NCI-H510A treated with DMSO at 0.1 percent for 48 hours (cell line): Measurements from ENCODE around the gene USP37.
"Not testable (repeated sequence)": the region's sequence is repeated elsewhere in the genome, so short reads cannot be mapped to it uniquely, and the experiment has no call there.

ENCODE experiments used
- DNase-seq: peaks from one replicate; lab custom pipeline; 2025; lab: John Stamatoyannopoulos, UW

USP37 gene

GRCh38 chr2:218555527-218555926, 12.6 kb downstream of the USP37 start:
- no peak for DNase-seq

GRCh38 chr2:218554225-218554624, 13.9 kb downstream of the USP37 start:
- not testable (repeated sequence) for DNase-seq

- no peak for DNase-seq
Measured at GRCh38 chr2:218547978-218548377, 20.2 kb downstream of the USP37 start.

DNA sequence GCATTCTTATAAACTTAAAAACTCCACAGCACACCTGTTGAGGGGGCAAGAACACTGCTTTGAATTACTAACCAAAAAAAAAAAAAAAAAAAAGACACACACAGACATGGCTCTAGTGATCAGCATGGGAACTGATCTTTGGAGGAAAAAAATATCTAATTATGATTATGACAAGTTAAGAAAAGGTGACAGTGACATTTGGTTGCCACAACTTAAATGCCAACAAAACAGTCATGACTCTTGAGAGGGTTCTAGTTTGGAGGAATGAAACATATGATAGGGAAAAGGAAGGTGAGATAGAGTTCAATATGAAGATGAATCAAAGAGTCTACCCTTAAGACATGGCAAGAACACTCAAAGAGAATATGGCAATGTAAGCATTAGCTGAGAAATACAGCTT, 20.6 kb downstream of the USP37 start:
- no peak for DNase-seq

GRCh38 chr2:218546012-218546411, 22.1 kb downstream of the USP37 start:
- DNase-seq: no peak

- DNase-seq: no peak
Measured at GRCh38 chr2:218540015-218540414, 28.1 kb downstream of the USP37 start.

- no peak for DNase-seq
Measured at GRCh38 chr2:218536804-218537494, 31.2 kb downstream of the USP37 start.

GRCh38 chr2:218529990-218530389, 38.2 kb downstream of the USP37 start:
- DNase-seq: no peak

DNA sequence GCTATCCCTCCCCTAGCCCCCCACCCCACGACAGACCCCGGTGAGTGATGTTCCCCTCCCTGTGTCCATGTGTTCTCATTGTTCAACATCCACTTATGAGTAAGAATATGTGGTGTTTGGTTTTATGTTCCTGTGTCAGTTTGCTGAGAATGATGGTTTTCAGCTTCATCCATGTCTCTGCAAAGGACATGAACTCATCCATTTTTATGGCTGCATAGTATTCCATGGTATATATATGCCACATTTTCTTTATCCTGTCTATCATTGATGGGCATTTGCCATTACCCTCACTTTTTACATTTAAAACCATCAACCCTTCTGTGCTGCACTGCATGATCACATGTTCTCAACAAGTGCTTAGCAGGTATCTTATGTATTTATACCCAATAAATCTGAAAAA, 39.7 kb downstream of the USP37 start:
- not testable (repeated sequence) for DNase-seq

GRCh38 chr2:218523651-218524050, 44.5 kb downstream of the USP37 start:
- no peak for DNase-seq

GRCh38 chr2:218518876-218519275, 49.3 kb downstream of the USP37 start:
- no peak for DNase-seq

DNA sequence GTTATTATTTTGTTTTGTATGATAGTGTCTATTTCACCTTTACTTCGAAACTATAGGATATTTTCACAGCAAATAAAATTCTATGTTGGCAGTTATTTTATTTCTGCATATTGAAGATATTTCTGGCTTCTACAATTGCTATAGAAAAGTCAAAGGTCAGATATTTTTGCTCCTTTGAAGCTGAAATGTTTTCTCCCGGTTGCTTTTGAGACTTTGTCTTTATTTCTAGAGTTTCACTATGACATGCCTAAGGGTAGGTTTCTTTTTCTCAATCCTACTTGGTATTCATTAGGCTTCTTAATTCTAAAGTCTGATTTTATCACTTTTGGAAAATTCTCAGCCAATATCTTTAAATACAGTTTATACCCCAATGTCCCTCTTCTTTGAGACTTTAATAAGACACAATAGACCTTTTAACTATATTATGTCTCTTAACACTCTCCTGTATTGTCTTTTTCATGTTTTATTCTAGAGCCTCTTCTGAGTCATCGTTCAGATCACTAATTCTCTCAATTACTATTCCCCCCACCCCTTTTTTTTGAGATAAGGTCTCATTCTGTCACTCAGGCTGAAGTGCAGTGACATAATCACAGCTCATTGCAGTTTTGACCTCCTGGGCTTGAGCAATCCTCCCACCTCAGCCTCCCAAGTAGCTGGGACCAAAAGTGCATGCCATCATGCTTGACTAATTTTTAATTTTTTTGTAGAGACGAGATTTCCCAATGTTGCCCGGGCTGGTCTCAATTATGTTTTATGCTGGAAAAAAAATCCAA, 50.5 kb downstream of the USP37 start:
- no peak for DNase-seq

DNA sequence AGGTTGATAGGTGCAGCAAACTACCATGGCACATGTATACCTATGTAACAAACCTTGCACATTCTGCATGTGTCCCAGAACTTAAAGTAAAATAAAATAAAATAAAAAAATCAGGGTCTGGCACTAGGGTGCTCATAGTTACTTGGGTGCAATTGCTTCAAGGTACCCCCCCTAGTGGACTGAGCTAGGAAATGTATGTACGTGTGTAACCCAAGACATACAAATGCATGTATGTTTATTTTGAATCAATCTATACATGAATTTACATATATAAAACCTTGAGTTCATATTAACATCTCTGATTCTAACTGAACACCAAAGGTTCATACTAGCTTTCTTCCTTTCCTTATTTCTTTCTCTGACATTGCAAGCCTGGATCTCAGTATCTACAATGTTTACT, 51.5 kb downstream of the USP37 start:
- DNase-seq: peak; percentile 2

GRCh38 chr2:218513676-218514075, 54.5 kb downstream of the USP37 start:
- no peak for DNase-seq

DNA sequence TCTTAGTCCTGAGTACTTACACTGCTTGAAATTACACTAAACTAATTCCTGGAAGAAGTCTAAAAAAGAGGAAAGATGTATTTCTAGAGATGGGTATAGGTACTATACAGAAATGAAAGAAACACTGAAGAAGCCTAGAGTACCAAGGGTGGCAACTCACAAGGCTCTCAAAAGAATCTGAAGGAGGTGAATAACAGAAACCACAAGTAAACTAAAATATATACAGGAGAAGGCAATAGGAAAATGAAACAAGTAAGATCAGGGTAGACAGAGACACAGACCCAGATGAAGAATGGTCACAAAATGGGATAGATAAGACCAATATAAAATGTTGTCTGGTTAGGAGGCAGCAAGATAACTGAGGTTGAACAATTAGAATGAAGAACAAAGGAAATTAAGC, 59.9 kb downstream of the USP37 start:
- DNase-seq: no peak

DNA sequence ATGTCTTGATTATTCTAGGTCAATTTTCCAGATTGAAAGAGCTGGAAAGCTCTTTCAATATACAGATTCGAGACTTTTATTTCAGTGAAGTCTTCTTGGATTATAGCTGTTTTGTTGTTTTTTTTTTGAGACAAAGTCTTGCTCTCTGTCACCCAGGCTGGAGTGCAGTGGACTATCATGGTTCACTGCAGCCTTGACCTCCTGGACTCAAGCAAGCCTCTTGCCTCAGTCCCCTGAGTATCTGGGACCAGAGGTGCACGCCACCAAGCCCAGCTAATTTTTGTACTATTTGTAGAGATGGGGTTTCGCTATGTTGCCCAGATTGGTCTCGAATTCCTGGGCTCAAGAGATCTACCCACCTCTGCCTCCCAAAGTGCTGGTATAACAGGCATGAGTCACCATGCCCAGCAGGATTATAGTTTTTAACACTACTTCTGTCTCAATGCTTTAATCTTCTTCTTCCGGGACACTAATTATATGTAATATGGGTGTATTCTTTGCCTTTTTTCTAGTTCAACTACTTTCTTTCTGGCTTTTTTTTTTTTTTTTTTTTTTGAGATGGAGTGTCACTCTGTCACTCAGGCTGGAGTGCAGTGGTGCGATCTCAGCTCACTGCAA, 62.3 kb downstream of the USP37 start:
- DNase-seq: no peak

- DNase-seq: no peak
Measured at GRCh38 chr2:218501665-218502064, 66.5 kb downstream of the USP37 start.

- DNase-seq: no peak
Measured at GRCh38 chr2:218500501-218501060, 67.6 kb downstream of the USP37 start.

DNA sequence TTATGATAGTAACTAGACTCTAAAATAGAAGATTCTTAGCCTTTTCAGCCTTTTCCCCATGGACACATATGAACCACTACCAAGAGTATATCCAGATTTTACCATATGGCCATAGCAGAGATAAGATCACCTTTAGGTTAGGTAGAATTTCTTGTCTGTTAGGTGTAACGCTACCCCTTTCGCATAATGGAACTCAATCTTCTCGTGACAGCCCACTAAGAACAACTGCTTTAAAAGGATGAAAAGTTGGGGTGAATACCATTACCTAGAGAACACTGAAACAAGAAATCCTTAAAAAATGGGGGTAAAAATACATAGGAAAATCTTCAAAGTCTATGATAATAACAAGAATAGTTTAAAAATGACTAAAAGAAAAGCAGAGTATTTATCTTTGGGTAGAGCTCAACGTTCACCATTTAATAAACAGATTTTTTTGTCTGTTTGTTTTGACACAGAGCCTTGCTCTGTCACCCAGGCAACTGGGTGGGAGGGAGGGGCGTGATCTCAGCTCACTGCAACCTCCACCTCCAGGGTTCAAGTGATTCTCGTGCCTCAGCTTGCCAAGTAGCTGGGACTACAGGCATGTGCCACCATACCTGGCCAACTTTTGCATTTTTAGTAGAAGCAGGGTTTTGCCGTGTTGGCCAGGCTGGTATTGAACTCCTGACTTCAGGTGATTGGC, 82.0 kb downstream of the USP37 start:
- DNase-seq: no peak

DNA sequence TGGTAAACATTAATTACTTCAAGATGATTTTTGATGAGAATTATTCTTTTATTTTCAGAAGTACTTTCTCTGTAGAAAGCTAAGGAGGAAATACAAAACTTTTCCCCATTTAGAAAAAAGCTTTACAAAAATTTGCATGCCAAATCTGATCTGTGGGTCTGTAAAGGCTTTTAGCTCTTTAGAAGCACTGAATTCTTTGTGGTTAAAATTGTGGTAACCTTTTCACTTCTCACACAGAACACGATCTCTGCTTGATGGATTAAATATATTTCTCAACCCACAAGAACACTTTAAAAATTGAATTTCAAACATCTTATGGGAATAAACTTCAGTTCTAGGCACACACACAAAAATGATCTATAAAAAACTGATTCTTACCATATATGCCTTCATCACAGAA, 85.5 kb downstream of the USP37 start:
- no peak for DNase-seq

DNA sequence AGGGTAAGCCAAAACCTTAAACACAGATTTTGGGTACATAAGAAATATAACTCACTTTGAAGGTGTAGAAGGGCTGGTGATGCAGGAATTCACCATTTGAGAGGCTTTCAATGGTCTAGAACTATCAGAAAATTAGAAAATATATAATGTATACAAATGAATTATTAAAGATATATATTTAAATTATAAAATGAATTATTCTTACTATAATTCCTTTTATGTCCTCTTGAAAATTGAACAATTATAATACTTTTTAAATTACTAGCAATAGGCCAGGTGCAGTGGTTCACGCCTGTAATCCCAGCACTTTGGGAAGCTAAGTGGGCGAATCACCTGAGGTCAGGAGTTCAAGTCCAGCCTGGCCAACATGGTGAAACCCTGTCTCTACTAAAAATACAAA, 88.6 kb downstream of the USP37 start:
- no peak for DNase-seq

DNA sequence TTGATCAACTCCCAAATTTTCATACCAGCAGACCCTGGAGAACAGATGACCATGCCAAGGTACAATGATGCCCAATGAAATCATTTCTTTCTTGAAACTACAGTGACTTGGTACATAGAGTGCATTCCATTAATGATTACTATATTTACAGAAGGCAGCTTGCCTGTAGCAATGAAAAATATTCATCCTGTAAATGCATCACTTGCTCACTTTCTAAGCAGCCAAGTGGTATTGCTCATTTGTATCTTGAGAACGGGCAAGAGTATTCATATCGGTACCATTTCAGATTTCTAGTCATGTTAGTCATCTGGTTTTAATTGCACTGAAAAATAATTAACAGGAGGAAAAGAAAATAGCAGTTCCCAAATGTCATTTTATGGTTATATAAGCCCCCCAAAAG, 89.6 kb downstream of the USP37 start:
- no peak for DNase-seq
